GM12873 (cell line): Measurements from ENCODE around the gene RHCE.

Experiments used
- CTCF ChIP-seq: IDR thresholded peaks from 2 replicates; pipeline ENCODE4 v1.5.1; 2012; ENCODE audit warnings: low read depth, mild to moderate bottlenecking, moderate library complexity, low read length, control low read depth; ENCODE audit not compliant: insufficient read depth; ENCODE audit errors: missing control alignments

Gene RHCE

GRCh38 chr1:25431955-25432719, 11.5 kb upstream of the RHCE start:
- no peak for TF ChIP-seq CTCF

GRCh38 chr1:25430967-25431881, 10.6 kb upstream of the RHCE start:
- no peak for TF ChIP-seq CTCF

- no peak for TF ChIP-seq CTCF
Observed at GRCh38 chr1:25430073-25430966, 9.7 kb upstream of the RHCE start, which contains the start of gene MACO1. MACO1 (plus strand) TSS chr1:25430897; CDS start chr1:25431099, 202 bp downstream.

GRCh38 chr1:25428475-25429166, 8.0 kb upstream of the RHCE start:
- no peak for TF ChIP-seq CTCF

- no peak for TF ChIP-seq CTCF
Observed at GRCh38 chr1:25427696-25428095, 7.1 kb upstream of the RHCE start.

- TF ChIP-seq CTCF, result no peak
Observed at GRCh38 chr1:25425098-25426085, 4.8 kb upstream of the RHCE start.
